HG03378 (cell line): ENCODE measurements around the gene METTL26.

Experiments
- ATAC-seq: cut with Tn5 transposase; IDR thresholded peaks from one replicate; pipeline ENCODE4 v1.9.1; 2021; ENCODE audit warnings: mild to moderate bottlenecking, moderate library complexity; ENCODE audit not compliant: unreplicated experiment

The METTL26 gene

DNA sequence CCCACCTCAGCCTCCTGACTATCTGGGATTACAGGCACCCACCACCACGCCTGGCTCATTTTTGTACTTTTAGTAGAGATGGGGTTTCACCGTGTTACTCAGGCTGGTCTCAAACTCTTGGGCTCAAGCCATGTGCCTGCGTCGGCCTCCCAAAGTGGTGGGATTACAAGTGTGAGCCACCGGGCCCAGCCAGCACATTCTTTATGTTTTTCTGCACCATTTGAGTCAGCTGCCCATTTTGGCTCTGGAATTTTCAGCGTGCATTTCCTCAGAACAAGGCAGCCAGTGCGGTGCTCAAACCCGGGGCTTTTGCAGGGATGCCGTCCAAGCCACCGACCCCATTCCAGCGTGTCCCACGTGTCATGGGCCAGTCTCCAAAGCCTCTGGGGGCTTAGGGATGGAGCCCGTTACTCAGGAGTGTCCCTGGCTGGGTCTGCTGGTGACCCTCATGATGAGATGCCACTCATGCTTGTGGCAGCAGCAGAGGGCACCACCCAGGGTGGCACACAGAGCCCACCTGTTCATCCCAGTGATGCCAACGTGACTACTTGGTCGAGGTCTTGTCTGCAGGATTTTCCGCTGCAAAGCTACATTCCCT, 50.0 kb downstream of the METTL26 start:
- no peak for ATAC-seq

- ATAC-seq = no peak
Observed at GRCh38 chr16:585351-585750, 50.8 kb downstream of the METTL26 start.
